Smooth muscle cell (in vitro differentiated cells): ENCODE results near the gene TINAGL1. TPM values are rescaled to one million over a fixed set of nuclear protein-coding genes. Genes with fewer than 3 reads are reported as not detected.

Source experiments
- DNase-seq: peaks from one replicate; lab custom pipeline; 2025; ENCODE audit not compliant: unreplicated experiment; lab: John Stamatoyannopoulos, UW
- H2AFZ ChIP-seq: fragments of 200-600 bp; sonication (generic); 2 replicates; pipeline ENCODE4 v1.6.0; 2016; ENCODE audit warnings: antibody characterized with exemption, low read depth, mild to moderate bottlenecking
- H3F3A ChIP-seq: fragments of 200-600 bp; sonication (generic); 2 replicates; pipeline ENCODE4 v1.6.0; 2017; ENCODE audit warnings: antibody characterized with exemption, low read depth
- H3K27ac ChIP-seq: fragments of 200-600 bp; sonication (generic); 2 replicates; pipeline ENCODE4 v1.5.1; 2016; ENCODE audit warnings: low read depth, mild to moderate bottlenecking
- H3K27me3 ChIP-seq: fragments of 200-600 bp; sonication (generic); 2 replicates; pipeline ENCODE4 v1.6.1; 2016; ENCODE audit warnings: low read depth, mild to moderate bottlenecking
- H3K36me3 ChIP-seq: fragments of 200-600 bp; sonication (generic); 2 replicates; pipeline ENCODE4 v1.5.1; 2016; ENCODE audit warnings: low read depth
- H3K4me1 ChIP-seq: fragments of 200-600 bp; sonication (generic); 2 replicates; pipeline ENCODE4 v1.5.1; 2016; ENCODE audit warnings: low read depth
- H3K4me2 ChIP-seq: fragments of 200-600 bp; sonication (generic); 2 replicates; pipeline ENCODE4 v1.6.0; 2016; ENCODE audit warnings: mild to moderate bottlenecking
- H3K4me3 ChIP-seq: fragments of 200-600 bp; sonication (generic); 2 replicates; pipeline ENCODE4 v1.5.1; 2016; ENCODE audit warnings: mild to moderate bottlenecking
- H3K79me2 ChIP-seq: fragments of 200-600 bp; sonication (generic); 2 replicates; pipeline ENCODE4 v1.6.0; 2016; ENCODE audit warnings: low read depth, mild to moderate bottlenecking
- H3K9ac ChIP-seq: fragments of 200-600 bp; sonication (generic); 2 replicates; pipeline ENCODE4 v1.6.0; 2016; ENCODE audit warnings: low read depth
- H3K9me3 ChIP-seq: fragments of 200-600 bp; sonication (generic); replicated peaks from 2 replicates; pipeline ENCODE4 v1.5.1; 2016; ENCODE audit warnings: low read depth
- H4K20me1 ChIP-seq: fragments of 200-600 bp; sonication (generic); 2 replicates; pipeline ENCODE4 v1.6.0; 2016; ENCODE audit warnings: low read depth
- WGBS: methylation state at CpG from one replicate; pipeline ENCODE4 v1.1.7; 2016; ENCODE audit warnings: low lambda C conversion rate; 5-methylcytosine and 5-hydroxymethylcytosine counted together
- polyA plus RNA-seq: library from polyadenylated mRNA; unstranded; fragments of >200 nt; fragmentation: Nextera tagmentation; extraction: Ambion mirVana; gene quantifications from 2 replicates; pipeline ENCODE4 v1.2.1, GENCODE V29; 2016
- total RNA-seq: library from RNA; depleted of rRNA; stranded (reverse); fragments of >200 nt; gene quantifications from 2 replicates; pipeline ENCODE4 v1.2.3, GENCODE V29; 2014
- TF ChIP-seq, protein P1 (sequence below): fragments of 200-600 bp; sonication (generic); IDR thresholded peaks from 2 replicates; pipeline ENCODE4 v1.5.1; 2017; ENCODE audit warnings: borderline replicate concordance, mild to moderate bottlenecking, antibody characterized with exemption; ENCODE audit not compliant: insufficient read depth, poor library complexity, severe bottlenecking

The TINAGL1 gene
- total and polyA plus RNA-seq, 2 experiments from 2014 or later, result 40.9 to 142 TPM

- no peak overlapping the region for H3K4me2 ChIP-seq
- no peak for DNase-seq
These were observed 8.3 kb upstream of the TINAGL1 start for GRCh38 chr1:31567956-31568570.

GRCh38 chr1:31568895-31569595 lies 7.3 kb upstream of the TINAGL1 start:
- WGBS, result 83% methylated on average over 11 of the region's 11 CpGs
- Histone ChIP-seq H3K9me3 (no peaks in the 10 kb centered on the region), H4K20me1 (no peaks in the 10 kb centered on the region), H3K27me3 (no peaks in the 10 kb centered on the region), H3K9ac (no peak overlapping the region), H3K27ac (no peak overlapping the region), H3K36me3 (no peaks in the 10 kb centered on the region), H3K4me3 (no peak overlapping the region), H2AFZ (no peak overlapping the region), H3K4me2 (no peak overlapping the region), H3K4me1 (no peaks in the 10 kb centered on the region), H3F3A (no peaks in the 10 kb centered on the region), H3K79me2 (no peaks in the 10 kb centered on the region)
- TF ChIP-seq, protein P1, sequence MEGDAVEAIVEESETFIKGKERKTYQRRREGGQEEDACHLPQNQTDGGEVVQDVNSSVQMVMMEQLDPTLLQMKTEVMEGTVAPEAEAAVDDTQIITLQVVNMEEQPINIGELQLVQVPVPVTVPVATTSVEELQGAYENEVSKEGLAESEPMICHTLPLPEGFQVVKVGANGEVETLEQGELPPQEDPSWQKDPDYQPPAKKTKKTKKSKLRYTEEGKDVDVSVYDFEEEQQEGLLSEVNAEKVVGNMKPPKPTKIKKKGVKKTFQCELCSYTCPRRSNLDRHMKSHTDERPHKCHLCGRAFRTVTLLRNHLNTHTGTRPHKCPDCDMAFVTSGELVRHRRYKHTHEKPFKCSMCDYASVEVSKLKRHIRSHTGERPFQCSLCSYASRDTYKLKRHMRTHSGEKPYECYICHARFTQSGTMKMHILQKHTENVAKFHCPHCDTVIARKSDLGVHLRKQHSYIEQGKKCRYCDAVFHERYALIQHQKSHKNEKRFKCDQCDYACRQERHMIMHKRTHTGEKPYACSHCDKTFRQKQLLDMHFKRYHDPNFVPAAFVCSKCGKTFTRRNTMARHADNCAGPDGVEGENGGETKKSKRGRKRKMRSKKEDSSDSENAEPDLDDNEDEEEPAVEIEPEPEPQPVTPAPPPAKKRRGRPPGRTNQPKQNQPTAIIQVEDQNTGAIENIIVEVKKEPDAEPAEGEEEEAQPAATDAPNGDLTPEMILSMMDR, result no peak
- no peak for DNase-seq

More at GRCh38 chr1:31567956-31568570, 8.3 kb upstream of the TINAGL1 start:
- no peak overlapping the region for H2AFZ ChIP-seq
- TF ChIP-seq, protein P1, result no peak
- no peak overlapping the region for H3K4me3 ChIP-seq
- no peaks in the 10 kb centered on the region for H3K9me3 ChIP-seq
- H3K79me2 ChIP-seq, result no peaks in the 10 kb centered on the region
- H3K27me3 ChIP-seq, result no peaks in the 10 kb centered on the region
- H3F3A ChIP-seq, result no peaks in the 10 kb centered on the region
- H3K4me1 ChIP-seq, result no peaks in the 10 kb centered on the region
- no peaks in the 10 kb centered on the region for H4K20me1 ChIP-seq
- WGBS, result 94% methylated on average over 10 of the region's 10 CpGs
- no peak overlapping the region for H3K9ac ChIP-seq
- H3K36me3 ChIP-seq, result no peaks in the 10 kb centered on the region
- no peak overlapping the region for H3K27ac ChIP-seq

- no peak overlapping the region for H2AFZ ChIP-seq
- no peaks in the 10 kb centered on the region for H3K79me2 ChIP-seq
These were observed 6.6 kb upstream of the TINAGL1 start for GRCh38 chr1:31569596-31570173.

More at GRCh38 chr1:31569596-31570173, 6.6 kb upstream of the TINAGL1 start:
- Histone ChIP-seq H4K20me1 (no peaks in the 10 kb centered on the region), H3K4me2 (no peak overlapping the region), H3K4me1 (no peaks in the 10 kb centered on the region), H3K27me3 (no peaks in the 10 kb centered on the region), H3K36me3 (no peaks in the 10 kb centered on the region), H3K9me3 (no peaks in the 10 kb centered on the region), H3K27ac (no peak overlapping the region), H3K4me3 (no peak overlapping the region), H3F3A (peaks cover 4% of the 10 kb centered on the region), H3K9ac (no peak overlapping the region)
- 86% methylated on average over 13 of the region's 13 CpGs for WGBS
- TF ChIP-seq, protein P1, result no peak
- DNase-seq, result no peak
